HG02970 (cell line): ENCODE measurements around the gene RPS15A.

Experiments
- ATAC-seq: cut with Tn5 transposase; IDR thresholded peaks from one replicate; pipeline ENCODE4 v1.9.1; 2021; ENCODE audit warnings: mild to moderate bottlenecking, moderate library complexity, moderate number of reproducible peaks; ENCODE audit not compliant: unreplicated experiment, low FRiP score

RPS15A gene

GRCh38 chr16:18789850-18790706 is at the start of gene RPS15A:
RPS15A (minus strand) TSS chr16:18790334; CDS start chr16:18789113, 1,221 bp downstream.
- ATAC-seq, result peak; percentile 87

- no peak for ATAC-seq
Measured at GRCh38 chr16:18839555-18839954, 49.4 kb upstream of the RPS15A start.

GRCh38 chr16:18836702-18837101 is 46.6 kb upstream of the RPS15A start:
- no peak for ATAC-seq

- no peak for ATAC-seq
Measured at GRCh38 chr16:18834864-18835263, 44.7 kb upstream of the RPS15A start.

- ATAC-seq, result no peak
Measured at GRCh38 chr16:18833707-18834505, 43.8 kb upstream of the RPS15A start.

GRCh38 chr16:18832613-18833012 is 42.5 kb upstream of the RPS15A start:
- no peak for ATAC-seq

GRCh38 chr16:18832006-18832405 is 41.9 kb upstream of the RPS15A start:
- ATAC-seq, result no peak

- ATAC-seq, result no peak
Measured at GRCh38 chr16:18829251-18829650, 39.1 kb upstream of the RPS15A start.

GRCh38 chr16:18827890-18828289 is 37.8 kb upstream of the RPS15A start:
- no peak for ATAC-seq

GRCh38 chr16:18816286-18816685 is 26.2 kb upstream of the RPS15A start:
- no peak for ATAC-seq

- ATAC-seq, result no peak
Measured at GRCh38 chr16:18811925-18812324, 21.8 kb upstream of the RPS15A start.

- ATAC-seq, result no peak
Measured at GRCh38 chr16:18809165-18809564, 19.0 kb upstream of the RPS15A start.

- ATAC-seq, result no peak
Measured at GRCh38 chr16:18805257-18805773, 15.2 kb upstream of the RPS15A start.

- ATAC-seq, result no peak
Measured at GRCh38 chr16:18804540-18804939, 14.4 kb upstream of the RPS15A start.

- no peak for ATAC-seq
Measured at GRCh38 chr16:18803569-18804462, 13.7 kb upstream of the RPS15A start.

GRCh38 chr16:18802767-18803343 is 12.7 kb upstream of the RPS15A start:
- no peak for ATAC-seq

GRCh38 chr16:18801145-18801972 is 11.2 kb upstream of the RPS15A start, which contains the start of gene ARL6IP1:
ARL6IP1 (minus strand) TSS chr16:18801549; CDS start chr16:18801466, 83 bp downstream.
- ATAC-seq, result peak; percentile 92

- ATAC-seq, result no peak
Measured at GRCh38 chr16:18800775-18801144, 10.6 kb upstream of the RPS15A start.

GRCh38 chr16:18800293-18800692 is 10.2 kb upstream of the RPS15A start:
- no peak for ATAC-seq
